ENCODE data around the gene AKT3. TPM values are rescaled to one million over a fixed set of nuclear protein-coding genes. Genes with fewer than 3 reads are reported as not detected.

The AKT3 gene
- total RNA-seq, 4 donors from 2014 or later, result 8.5 to 16.0 (median 15.2) TPM

DNA sequence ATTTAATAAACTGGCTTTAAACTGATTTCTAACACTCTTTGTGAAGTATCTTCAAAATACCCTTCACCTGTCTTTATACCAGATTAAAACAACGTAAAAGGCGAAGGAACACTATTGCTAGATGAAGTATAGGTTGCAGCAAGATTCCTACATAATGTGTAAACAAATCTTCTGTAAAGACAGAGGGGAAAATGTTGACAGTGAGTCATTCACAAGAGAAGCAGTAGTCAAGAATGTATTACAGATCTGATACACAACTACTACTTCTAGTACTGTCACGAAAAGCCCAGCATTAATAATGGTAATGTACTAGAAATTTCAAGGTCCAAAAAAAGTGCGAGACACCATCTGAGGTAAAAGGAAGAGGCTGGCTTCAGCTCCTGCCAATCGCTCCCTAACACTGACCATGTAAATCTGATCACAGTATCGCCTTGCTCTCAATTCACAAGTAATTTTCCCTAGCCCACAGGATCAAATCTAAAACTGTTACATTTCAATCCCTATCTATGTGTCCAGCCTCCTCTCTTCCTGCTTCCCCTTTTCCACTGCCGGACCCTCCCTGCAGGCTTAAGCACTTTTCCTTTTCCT lies 290.4 kb downstream of the AKT3 start:
- no peaks in the 10 kb centered on the region for H3K4me1 ChIP-seq
- in situ Hi-C loops (cut with MboI; ENCODE audit: low sequenced_read_pairs in 4 of 4) (no loop called here), intact Hi-C loops (cut with DNase I; ENCODE audit: low total_unique reads) (no loop called here)
- no peaks in the 10 kb centered on the region for H3K9me3 ChIP-seq
- no peak for DNase-seq
- TF ChIP-seq POLR2A (IDR thresholded peaks at IDR 0.05) (no peak), CTCF (IDR thresholded peaks at IDR 0.05 in 4 of 5, conservative IDR thresholded peaks at IDR 0.05 in 1 of 5) (no peak)
- no peaks in the 10 kb centered on the region for H3K36me3 ChIP-seq
- no peak overlapping the region for H3K4me3 ChIP-seq
- ATAC-seq, result no peak
- H3K27ac ChIP-seq, result no peak overlapping the region
- H3K27me3 ChIP-seq, result no peaks in the 10 kb centered on the region

DNA sequence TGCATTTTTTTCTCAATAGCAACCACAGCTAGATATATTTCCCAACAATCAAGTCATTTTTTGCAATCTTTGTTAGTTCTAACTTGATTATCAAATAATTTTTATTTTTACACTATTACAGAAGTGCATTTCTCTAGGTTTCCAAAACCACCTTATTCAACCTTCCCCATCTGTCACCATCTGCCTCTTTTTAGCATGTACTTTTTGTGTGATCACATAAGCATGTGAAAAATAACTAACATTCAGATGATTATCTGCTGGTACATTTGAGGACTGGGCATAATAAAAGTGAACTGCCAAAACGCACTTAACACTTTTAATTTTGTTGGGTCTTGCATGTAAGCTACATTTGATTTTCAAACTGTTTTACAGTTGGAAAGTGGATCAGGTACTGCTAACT lies 291.5 kb downstream of the AKT3 start:
- no peak for ATAC-seq
- no peak overlapping the region for H3K4me3 ChIP-seq
- no peaks in the 10 kb centered on the region for H3K27me3 ChIP-seq
- H3K36me3 ChIP-seq, result no peaks in the 10 kb centered on the region
- no peak for DNase-seq
- intact Hi-C loops (cut with DNase I; ENCODE audit: low total_unique reads) (no loop called here), in situ Hi-C loops (cut with MboI; ENCODE audit: low sequenced_read_pairs in 4 of 4) (no loop called here)
- H3K9me3 ChIP-seq, result no peaks in the 10 kb centered on the region
- H3K27ac ChIP-seq, result no peak overlapping the region
- H3K4me1 ChIP-seq, result no peaks in the 10 kb centered on the region
- no peak for TF ChIP-seq CTCF (IDR thresholded peaks at IDR 0.05 in 4 of 5, conservative IDR thresholded peaks at IDR 0.05 in 1 of 5)

DNA sequence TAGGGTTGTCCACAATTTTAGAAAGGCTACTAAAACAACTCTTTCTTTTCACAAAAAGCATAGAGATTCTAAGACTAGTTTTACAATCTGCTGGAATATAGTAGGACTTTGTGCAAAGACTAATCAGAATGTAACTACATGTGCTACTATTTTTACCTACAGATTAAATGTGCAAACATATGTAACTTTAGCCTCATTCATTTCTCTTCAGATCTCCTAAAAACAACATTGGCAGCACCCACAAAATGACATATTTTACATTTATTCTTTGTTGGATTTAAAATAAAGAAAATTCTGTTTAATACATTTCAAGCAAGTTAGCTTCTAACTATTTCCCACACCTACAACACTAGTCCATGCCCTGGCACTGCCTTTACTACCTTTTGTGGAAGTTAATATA lies 292.2 kb downstream of the AKT3 start:
- Histone ChIP-seq H3K4me1 (no peaks in the 10 kb centered on the region), H3K4me3 (no peak overlapping the region), H3K27me3 (no peaks in the 10 kb centered on the region), H3K36me3 (no peaks in the 10 kb centered on the region), H3K27ac (no peak overlapping the region), H3K9me3 (no peaks in the 10 kb centered on the region)
- in situ Hi-C loops (cut with MboI; ENCODE audit: low sequenced_read_pairs in 4 of 4), result no loop called here
- no peak for ATAC-seq
- DNase-seq, result no peak
- TF ChIP-seq CTCF (IDR thresholded peaks at IDR 0.05 in 4 of 5, conservative IDR thresholded peaks at IDR 0.05 in 1 of 5) (no peak), POLR2A (IDR thresholded peaks at IDR 0.05) (no peak)
- intact Hi-C loops (cut with DNase I; ENCODE audit: low total_unique reads), result no loop called here

DNA sequence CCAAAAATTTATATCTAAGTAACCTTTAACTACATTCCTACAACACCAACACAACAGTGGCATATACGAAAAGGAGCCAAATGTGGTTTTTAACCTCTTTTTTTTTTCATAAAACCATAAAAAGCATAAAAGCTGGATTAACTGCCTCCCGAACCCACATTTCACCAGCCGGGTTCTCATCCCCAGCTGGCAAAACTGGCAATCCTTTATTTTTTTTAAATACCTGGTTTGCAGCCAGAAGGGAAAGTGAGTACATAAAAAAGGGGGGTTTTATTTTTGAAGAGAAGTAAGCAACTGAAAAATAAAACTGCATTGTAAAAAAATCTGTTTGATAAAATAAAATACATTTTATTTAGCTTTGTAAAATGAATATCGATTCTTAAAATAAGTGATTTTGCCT lies 295.4 kb downstream of the AKT3 start:
- DNase-seq, result no peak
- H3K27ac ChIP-seq, result no peak overlapping the region
- no peaks in the 10 kb centered on the region for H3K27me3 ChIP-seq
- intact Hi-C loops (cut with DNase I; ENCODE audit: low total_unique reads), result no loop called here
- no peaks in the 10 kb centered on the region for H3K4me1 ChIP-seq
- no peak for ATAC-seq
- H3K9me3 ChIP-seq, result no peaks in the 10 kb centered on the region
- TF ChIP-seq CTCF (IDR thresholded peaks at IDR 0.05 in 4 of 5, conservative IDR thresholded peaks at IDR 0.05 in 1 of 5), result no peak
- no peak for TF ChIP-seq POLR2A (IDR thresholded peaks at IDR 0.05)
- in situ Hi-C loops (cut with MboI; ENCODE audit: low sequenced_read_pairs in 4 of 4), result no loop called here
- H3K36me3 ChIP-seq, result no peaks in the 10 kb centered on the region
- no peak overlapping the region for H3K4me3 ChIP-seq

DNA sequence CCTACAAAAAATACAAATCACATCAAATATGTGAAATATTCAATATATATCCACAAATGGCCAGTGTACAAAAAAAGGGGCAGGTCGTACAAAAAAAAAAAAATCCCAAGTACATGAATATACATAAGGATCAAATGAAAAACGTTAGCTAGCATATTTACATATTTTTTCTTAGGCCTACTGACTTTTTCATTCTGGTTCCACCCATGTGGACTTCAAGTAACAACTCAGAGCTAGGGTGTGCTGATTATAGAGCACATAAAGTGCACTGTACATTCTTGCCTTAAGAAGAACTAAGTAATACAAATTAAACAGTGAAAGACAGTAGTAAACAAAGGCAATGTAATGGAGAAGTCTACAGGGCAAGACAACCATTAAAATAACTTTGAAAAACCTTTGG lies 297.0 kb downstream of the AKT3 start:
- TF ChIP-seq CTCF (IDR thresholded peaks at IDR 0.05 in 4 of 5, conservative IDR thresholded peaks at IDR 0.05 in 1 of 5) (no peak), POLR2A (IDR thresholded peaks at IDR 0.05) (no peak)
- Histone ChIP-seq H3K9me3 (no peaks in the 10 kb centered on the region), H3K27ac (no peak overlapping the region), H3K36me3 (no peaks in the 10 kb centered on the region), H3K4me1 (no peaks in the 10 kb centered on the region), H3K27me3 (no peaks in the 10 kb centered on the region), H3K4me3 (no peak overlapping the region)
- DNase-seq (no peak), ATAC-seq (no peak)
- intact Hi-C loops (cut with DNase I; ENCODE audit: low total_unique reads), result no loop called here
- in situ Hi-C loops (cut with MboI; ENCODE audit: low sequenced_read_pairs in 4 of 4), result no loop called here

All from gastrocnemius medialis (tissue), 4 donors.